Gastroesophageal sphincter (tissue), 2 donors: ENCODE measurements around the gene PAQR6.

Experiments
- EP300 ChIP-seq: sonication (generic); formaldehyde crosslinking; IDR thresholded peaks from one replicate; pipeline ENCODE4 v1.6.1; 2017; ENCODE audit warnings: antibody characterized with exemption, mild to moderate bottlenecking
- POLR2AphosphoS5 ChIP-seq: sonication (generic); formaldehyde crosslinking; IDR thresholded peaks from one replicate; pipeline ENCODE4 v1.6.1; 2017; ENCODE audit warnings: antibody characterized with exemption

DNA sequence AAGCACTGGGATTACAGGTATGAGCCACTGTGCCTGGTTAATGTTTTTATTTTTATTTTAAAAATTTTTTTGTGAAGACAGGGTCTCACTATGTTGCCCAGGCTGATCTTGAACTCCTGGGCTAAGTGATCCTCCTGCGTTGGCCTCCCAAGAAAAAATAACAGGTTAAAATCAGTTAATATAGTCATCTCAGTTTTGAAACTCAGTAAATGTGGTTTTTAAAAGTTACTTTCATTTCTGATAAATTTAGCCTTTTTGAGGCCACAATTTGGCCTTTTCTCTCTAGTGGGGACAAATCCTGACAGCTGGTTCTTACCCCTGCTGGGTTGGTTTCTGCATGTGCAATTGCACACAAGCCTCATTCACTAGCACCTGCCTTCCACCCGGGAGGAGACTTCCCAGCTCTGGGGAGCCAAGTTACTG is 21.7 kb downstream of the PAQR6 start:
- no peak for TF ChIP-seq EP300
- TF ChIP-seq POLR2AphosphoS5 = no peak
